HG03565 (cell line): Measurements from ENCODE around the gene CLEC16A.

Source experiments
- ATAC-seq: cut with Tn5 transposase; IDR thresholded peaks from one replicate; pipeline ENCODE4 v1.9.1; 2021; ENCODE audit warnings: mild to moderate bottlenecking, moderate library complexity; ENCODE audit not compliant: unreplicated experiment

CLEC16A gene

DNA sequence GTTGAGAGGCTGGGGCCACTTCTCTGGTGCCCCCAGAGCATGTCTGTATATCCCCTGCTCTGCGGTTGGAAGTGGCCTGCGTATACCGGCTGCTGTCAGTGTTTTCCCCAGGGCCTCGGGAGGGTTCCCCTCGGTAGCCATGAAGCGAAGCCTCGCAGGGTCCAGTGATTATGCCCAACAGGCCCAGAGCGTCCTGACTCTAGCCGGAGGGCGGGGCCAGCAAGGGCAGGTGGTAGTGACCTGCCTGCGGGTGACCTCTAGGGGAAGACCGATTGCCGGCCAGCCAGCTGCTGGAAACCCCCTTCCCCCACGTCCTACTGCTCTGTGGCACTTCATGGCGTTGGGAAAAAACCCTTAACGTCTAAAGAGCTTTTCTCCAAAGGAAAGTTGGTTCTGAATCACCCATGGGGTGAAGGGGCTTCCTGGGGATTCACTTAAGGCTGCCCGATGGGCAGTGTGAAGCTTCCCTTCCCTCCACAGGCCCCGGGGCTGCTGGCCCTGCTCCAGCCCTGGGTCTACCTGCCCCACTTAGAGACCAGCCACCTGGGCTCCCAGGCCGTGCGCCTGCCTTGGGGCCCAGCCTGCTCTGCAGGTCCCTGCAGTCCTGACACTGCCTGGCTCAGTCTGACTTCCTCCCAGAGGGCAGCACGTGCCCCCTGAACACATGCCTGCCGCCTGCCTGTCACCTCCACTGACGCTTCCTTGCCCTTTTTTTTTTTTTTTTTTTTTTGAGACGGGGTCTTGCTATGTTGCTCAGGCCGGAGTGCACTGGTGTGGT lies 238.9 kb downstream of the CLEC16A start:
- peak; percentile 28 for ATAC-seq

DNA sequence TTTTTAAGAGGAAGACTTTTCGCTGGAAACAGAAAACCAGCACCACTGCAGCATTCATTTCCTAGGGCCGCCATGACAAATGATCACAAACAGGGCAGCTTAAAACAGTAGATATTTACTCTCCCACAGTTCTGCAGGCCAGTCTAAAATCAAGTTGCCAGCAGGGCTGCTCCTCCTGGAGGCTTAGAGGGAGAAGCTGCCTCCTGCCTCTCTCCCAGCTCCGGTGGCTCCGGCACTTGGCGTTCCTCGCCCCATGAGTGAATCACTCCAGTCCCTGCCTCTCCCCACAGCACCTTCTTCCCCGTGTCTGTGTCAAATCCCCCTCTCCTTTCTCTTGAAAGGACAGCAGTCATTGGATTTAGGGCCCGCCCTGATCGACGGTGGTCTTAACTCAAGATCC lies 239.6 kb downstream of the CLEC16A start:
- ATAC-seq: no peak

DNA sequence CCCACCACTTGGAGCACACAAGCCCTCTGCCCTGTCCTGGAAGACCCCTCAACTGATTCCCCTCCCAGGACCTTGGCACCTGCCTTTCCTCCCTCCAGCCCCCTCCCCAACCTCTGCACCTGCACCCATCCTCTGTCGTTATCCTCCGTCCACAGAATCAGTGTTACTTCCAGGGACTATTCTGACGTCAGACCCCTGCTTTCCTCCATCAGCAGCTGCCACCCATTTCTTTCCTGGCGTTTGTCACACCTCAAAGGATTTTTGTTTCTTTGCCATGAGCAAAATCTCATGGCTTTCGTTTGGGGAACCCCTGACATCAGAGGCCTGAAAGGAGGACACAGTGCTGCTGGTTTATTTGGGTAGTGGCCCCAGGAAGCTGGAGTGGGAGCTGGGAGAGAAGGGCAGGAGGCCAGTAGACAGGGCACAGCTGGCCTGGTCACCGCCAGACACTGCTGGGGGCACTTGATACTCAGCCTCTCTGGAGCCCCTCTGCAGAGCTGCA lies 243.2 kb downstream of the CLEC16A start:
- no peak for ATAC-seq

DNA sequence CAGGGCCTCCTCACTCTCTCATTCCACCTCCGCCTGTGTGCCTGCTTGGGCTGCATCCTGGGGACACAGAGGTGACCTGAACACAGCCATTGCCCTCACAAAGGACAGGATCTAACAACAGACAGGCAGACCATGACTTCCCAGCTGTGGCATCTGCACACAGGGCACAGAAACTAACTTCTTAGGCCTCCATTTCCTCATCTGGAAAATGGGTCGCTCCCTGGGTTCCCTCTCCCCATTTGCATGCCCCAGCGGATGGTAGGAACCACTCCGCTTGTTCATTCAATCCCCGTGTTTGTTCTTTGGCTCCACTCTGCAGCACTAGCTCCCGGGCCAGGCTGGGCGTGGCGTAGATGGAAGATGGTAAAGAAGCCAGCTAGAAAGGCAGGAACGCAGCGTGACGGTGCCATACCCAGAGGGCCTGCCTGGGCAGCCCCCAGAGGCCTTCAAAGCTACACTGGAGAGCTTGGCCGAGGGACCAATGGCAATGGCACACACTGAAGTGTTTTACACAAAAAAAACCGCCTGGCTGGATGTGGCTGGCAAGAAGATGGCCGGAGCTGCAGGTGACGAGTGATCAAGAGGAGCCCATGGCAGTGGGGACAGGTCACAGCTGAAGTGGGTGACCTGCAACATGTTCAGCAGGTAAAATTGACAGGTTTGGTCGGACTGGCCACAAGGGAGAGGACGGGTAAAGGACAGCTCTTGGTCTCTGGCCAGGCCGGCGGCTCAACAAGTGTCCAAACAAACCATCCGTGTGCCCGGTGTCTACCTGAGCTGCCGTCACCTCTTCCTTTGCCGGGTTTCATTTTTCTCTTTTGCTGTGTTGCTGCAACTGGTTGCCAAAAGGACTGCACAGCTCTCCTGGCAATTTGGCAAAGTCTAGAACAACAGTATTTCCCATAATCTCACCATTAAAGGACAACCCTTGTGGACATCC lies 244.7 kb downstream of the CLEC16A start:
- no peak for ATAC-seq

DNA sequence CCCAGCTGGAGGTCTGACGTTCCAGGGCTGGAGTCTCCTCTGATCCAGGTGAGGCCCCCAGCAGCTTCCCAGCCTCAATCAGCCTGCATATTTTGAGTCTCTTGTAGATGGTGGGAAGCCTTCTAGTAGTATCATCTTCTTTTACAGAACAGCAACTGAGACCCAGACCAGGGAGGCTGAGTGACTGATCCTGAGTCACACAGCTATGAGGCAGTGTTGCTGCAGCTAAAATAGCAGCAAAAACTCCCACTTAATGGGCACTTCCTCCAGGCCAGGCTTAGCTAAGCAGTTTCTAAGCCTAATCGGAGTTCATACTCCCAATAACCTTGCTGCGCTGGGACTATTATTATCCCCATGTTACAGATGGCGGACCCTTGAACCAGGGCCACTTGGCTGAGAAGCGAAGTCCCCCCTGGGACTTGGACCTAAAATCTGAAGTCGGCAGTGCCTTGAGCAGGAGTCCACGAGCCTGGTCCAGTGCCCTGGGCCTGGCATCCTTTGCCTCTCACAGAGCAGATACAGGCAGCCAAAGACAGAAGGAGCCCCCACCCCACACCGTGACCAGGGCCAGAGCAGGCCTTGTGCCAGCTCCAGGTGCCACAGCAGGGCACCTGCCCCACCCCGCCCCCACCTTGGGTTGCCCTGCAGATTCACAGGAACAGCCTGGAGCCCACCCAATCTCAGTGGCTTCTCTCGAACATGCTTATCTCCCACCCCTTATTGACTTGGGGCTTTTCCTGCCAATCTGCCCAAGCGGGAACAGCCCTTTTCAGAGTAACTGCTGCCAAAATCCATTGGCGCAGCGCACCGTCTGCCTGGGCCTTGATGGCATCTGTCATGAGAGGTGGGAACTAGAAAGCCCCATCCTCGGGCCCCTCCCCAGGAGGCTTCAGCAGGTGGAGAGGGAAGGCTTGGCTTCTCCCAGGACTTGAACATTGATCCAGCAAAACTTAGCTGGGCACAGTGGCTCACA lies 246.5 kb downstream of the CLEC16A start:
- ATAC-seq: no peak

DNA sequence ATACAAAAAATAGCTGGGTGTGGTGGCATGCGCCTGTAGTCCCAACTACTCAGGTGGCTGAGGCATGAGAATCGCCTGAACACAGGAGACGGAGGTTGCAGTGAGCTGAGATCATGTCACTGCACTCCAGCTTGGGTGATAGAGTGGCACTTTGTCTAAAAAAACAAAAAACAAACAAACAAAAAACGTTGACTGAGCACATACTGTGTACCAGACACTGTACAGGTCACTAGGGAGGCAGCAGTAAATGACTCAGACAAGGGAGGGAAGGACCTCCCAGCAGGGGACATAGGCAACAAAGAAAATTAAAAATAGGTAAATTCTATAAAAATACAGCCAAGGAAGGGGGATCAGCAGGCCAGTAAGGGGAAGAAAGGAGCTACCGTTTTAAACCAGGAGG lies 247.3 kb downstream of the CLEC16A start:
- no peak for ATAC-seq

DNA sequence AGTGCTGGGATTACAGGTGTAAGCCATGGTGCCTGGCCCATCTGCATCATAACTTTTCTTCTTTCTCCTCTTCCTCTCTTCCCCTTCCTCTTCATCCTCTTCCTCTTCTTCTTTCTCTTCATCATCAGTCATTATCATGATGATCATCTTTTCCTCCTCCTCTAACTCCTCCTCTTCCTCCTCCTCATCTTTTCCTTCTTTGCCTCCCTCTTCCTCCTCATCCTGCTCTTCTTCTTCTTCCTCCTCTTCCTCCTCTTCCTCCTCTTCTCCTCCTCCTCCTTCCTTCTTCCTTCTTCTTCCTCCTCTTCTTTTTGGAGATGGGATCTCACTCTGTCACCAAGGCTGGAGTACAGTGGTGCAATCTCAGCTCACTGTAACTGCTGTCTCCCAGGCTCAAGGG lies 249.1 kb downstream of the CLEC16A start:
- no peak for ATAC-seq

DNA sequence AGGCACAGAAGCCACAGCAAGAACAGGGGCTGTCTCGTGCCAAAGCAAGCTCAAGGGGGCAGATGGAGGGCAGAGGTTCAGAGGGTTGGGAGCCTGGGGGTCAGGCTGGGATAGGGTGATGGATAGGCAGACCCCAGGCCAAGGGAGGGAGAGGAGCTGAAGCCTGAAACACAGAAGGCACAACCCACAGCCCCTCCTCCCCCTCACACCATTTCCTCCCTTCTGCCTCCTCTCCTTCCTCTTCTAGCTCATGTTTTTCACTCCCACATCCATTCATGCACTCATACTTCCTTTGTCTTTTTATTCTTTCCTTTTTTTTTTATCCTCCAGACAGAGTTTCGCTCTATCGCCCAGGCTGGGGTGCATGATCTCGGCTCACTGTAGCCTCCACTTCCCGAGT lies 250.5 kb downstream of the CLEC16A start:
- no peak for ATAC-seq

DNA sequence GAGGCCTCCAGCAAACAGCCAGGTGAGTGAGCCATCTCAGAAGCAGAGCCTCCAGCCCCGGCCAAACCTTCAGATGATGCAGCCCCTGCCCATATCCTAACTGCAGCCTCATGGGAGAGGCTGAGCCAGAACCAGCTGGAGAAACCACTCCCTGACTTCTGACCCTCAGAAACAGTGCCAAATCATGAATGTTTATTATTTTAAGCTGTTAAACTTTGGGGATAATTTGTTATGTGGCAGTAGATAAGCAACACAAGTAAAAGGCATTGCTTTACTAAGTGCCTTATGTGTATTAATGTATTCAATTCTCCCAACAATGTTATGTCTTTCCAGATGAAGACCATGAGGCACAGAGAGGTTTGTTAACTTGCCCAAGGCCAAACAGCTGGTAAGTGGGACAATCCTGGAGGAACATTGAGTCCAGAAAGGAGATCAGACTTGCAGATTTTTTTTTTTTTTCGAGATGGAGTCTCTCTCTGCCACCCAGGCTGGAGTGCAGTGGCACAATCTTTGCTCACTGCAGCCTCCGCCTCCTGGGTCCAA lies 252.0 kb downstream of the CLEC16A start:
- no peak for ATAC-seq

DNA sequence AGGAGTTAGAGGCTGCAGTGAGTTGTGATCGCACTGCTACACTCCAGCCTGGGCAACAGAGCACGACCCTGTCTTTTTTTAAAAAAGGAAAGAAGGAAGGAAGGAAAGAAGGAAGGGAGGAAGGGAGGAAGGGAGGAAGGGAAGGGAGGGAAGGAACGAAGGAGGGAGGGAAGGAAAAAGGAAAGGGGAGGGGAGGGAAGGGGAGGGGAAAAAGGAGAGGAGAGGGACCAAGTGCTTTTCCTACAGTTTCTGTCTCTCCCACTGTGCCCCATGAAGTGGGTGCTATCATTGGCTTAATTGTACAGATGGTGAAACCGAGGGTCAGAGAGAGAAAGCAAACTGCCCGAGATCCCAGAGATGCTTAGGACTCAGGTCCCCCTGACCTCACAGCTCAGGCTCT lies 254.0 kb downstream of the CLEC16A start:
- ATAC-seq: no peak

DNA sequence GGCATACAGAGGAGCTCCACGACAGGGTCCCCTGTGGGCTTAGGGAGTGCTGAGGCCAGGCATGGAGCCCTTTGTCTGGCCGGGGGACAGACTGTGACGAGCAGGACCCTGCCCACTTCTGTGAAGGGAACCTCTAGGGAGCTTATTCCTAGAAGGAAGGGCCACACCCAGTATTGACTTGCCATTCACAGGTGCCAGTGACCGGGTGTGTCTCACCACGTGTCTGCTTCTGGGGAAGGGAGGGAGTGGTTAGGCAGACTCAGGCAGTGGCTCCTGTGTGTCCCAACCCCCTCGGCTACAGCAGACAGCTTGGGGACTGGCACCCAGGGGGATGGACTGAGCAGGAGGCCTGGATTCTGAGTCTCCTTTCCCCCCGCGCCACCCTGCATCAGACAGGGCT lies 254.5 kb downstream of the CLEC16A start:
- ATAC-seq: no peak

DNA sequence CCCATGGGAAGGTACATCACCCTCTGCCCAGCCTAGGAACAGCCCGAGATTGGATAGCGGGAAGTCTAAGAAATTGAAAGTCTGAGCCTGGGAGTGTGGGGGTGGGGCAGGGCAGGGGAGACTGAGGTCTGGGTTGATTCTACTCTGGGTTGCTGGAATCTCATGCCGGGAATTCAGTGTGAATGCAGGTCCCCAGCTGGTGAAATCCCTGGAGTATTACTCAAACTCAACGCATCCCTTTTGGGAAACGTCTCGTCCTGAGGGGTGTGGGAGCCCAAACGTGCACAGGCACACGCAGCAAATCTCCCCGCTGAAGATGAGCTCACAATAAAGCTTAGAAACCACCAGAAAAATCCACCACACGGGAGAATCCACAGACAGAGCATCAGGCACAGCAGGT lies 256.2 kb downstream of the CLEC16A start:
- no peak for ATAC-seq

DNA sequence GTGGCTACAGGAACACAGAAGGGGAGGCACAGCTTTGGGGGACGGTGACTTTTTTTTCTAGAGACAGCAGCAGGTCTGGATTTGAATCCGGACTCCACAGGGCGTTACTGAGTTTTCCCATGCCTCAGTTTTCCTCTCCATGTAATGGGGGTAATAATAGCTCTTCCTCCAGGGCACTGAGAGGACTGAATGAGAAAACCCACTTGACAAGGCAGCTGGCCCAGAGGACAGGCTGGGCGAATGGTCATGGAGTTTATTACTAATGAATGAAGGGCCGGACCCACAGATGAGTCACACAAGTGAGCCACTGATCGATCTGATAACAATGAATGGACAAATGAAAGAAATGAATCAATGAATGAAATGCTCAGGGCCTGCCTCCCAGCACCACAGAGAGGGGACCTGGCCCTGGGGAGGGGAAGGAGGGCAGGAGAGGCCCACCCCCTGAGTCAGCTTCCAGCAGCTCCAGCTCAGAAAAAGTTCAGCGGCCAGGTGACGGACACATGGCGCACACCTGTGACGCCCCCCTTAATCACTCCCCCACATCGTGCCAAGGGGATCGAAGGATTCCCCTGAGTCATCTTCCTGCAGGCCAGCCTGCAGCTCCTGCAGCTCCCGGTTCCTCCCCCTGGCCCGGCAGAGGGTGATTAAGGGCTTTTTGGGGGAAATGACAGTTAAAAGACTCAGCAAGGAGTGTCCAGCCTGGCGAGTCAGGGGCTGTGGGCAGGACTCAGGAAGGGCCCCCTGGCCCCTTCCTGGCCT lies 257.3 kb downstream of the CLEC16A start:
- no peak for ATAC-seq

DNA sequence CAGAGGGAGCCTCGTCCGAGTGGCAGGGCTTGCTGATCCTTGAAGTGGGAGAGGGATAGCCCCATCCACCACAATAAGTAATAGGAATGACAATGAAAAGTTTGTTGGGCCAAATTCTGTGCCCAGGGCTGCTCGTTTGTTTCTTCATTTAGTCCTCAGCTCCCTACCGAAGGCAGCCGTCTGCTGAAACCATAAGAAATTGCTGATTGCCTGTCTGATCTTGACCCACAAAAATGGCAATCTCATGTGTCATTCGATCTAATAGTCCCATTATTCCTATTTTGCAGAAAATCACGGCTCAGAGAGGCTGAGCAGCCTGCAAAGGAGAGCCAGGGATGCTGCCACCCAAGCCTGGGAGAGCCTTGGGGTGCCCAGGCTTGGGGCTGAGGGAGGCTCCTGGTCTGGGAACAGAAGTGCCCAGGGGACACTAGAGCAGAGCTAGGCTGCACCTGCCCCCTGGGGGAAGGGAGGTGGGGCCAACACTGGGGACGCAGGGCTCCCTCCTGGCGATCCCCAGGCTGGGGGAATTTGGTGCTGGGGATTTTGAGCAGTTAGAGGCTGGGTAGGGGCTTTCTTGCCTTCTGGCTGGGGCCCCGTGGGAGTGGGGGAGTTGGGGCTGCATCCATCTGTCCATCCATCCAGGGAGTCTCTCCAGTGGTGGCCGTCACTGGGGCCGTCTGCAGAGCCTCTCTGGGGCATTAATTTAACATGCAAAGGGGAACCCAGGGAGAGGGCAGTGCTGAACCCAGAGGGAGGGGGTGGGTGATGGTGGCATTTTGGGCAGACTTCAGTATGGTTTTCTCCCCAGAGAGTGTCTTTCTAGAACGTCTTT lies 258.1 kb downstream of the CLEC16A start:
- no peak for ATAC-seq

DNA sequence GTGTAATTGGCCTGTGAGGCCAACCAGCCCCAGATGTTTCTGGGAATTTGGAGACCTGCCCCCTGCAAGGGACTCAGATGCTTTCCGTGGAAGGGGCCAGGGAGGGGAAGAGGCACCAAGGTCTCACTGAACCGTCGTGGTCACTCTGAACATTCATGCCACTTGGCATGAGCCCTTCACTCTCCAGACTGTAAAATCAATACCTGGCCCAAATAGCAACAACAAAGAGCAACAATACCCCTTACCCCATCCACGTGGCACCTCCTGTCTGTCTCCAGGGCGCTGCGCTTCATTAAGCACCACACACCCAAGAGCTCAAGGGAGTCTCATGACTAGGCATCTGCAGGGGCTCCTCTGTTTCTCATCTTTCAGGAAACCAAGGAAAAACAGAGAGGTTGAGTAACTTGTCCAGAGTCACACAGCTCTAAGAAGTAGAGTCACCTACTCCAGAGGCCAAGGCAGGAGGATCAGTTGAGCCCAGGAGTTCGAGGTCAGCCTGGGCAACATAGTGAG lies 258.8 kb downstream of the CLEC16A start:
- ATAC-seq: no peak

DNA sequence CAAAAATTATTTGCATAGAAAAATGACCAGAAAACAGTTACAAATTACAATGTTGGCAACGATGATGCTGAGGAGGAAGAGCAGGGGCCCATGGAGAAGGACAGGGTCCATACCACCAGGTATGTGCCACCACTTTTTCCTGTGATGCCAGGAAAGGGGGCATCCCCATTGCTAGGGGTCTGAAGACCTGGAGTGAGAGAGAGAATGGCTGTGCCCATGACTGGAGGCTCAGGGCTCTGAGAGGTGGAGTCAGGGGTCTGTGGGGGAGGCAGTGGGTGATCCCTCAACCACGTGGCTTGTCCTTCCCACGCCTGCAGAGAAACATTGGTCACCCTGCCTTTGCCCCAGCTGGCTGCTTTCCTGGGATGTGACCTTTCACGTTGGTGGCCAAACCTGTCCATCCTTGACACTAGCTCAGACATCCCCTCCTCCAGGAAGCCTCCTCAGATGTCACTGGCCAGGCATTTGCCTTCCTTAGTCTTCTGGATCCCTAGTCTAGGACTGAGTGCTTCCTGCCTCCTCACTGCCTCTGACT lies 260.2 kb downstream of the CLEC16A start:
- no peak for ATAC-seq

DNA sequence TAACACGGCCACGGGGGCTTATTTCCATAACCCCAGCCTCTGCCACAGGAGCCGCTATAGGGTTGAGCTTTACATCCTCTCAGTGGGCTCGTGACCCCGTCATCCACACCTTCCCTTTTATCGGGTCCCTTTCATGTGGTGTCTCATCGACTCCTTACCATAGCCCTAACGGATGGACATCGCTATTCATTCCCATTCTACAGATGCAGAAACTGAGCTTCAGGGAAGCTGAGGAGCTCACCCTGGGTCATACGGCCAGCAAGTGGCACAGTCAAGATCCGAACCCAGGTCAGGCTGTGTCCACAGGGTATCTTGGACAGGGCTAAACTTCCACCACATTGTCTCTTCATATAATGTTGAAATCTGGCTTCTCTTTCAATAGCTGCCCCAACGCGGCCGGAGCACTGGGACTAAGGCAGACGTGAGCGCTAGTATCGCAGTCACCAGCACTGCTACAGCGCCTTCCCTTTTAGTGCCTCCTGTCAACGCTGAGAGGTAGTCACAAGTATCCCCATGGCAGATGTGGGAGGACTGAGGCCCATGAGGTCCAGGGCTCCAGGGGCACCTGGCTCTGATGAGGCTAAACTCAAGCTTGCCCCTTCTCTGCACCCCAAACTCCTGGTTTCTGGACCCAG lies 260.8 kb downstream of the CLEC16A start:
- ATAC-seq: no peak
